Measurements from ENCODE around the gene BCAS1. TPM values are rescaled to one million over a fixed set of nuclear protein-coding genes. Genes with fewer than 3 reads are reported as not detected.

The BCAS1 gene
- total and polyA plus RNA-seq, 10 of the 15 experiments (the other 5 are each of a cell fraction or from before 2014, with no cell fraction given), result 0.21 to 1.4 (median 0.55) TPM

GRCh38 chr20:54061101-54061881 is 9.1 kb downstream of the BCAS1 start:
- RAD21 ChIA-PET (ENCODE audit: unreplicated experiment), result interaction anchor here (0.7 to 5.7 kb wide), 22 partner anchors 14 to 648 kb away, joined by 3 to 71 read pairs (median 4); partner anchors contain the start of gene PFDN4
- Histone ChIP-seq H2AFZ (ENCODE audit: control insufficient read depth, low read depth, low read length) (no peak overlapping the region), H3K9ac (ENCODE audit: control insufficient read depth, insufficient read depth, low read length) (no peak overlapping the region), H3K36me3 (ENCODE audit: control insufficient read depth in 2 of 2, insufficient read depth in 2 of 2, low read length in 1 of 2) (no peaks in the 10 kb centered on the region), H3K27ac (ENCODE audit: control insufficient read depth, insufficient read depth) (no peak overlapping the region), H3K27me3 (replicated peaks in 1 of 2; ENCODE audit: control insufficient read depth in 2 of 2, insufficient read depth in 2 of 2, low read length in 1 of 2) (no peaks in the 10 kb centered on the region; a peak in 1 of 4 replicates), H3K9me3 (replicated peaks; ENCODE audit: control insufficient read depth, insufficient read depth, low read length) (peaks cover 1% of the 10 kb centered on the region; the same call in 2 of the 3 replicates), H3K4me2 (ENCODE audit: control insufficient read depth, insufficient read depth) (no peak overlapping the region), H3K79me2 (ENCODE audit: control insufficient read depth, insufficient read depth, low read length) (no peaks in the 10 kb centered on the region), H3K4me1 (ENCODE audit: control insufficient read depth, insufficient read depth, low read length) (peaks cover 21% of the 10 kb centered on the region), H4K20me1 (ENCODE audit: control insufficient read depth, insufficient read depth) (no peaks in the 10 kb centered on the region), H3K4me3 (no peak overlapping the region)
- intact Hi-C loops (cut with micrococcal nuclease; ENCODE audit: unreplicated experiment), result loop anchor here (5.0 to 10.0 kb wide), 4 partner anchors 44 to 649 kb away; no protein-coding TSS in a partner anchor
- DNase-seq (ENCODE audit: low read depth, low spot score) (no peak), ATAC-seq (no peak), FAIRE-seq (no peak)
- SMC1A ChIA-PET (ENCODE audit: uncharacterized antibody, unreplicated experiment), result interaction anchor here (0.6 to 6.8 kb wide), 31 partner anchors 10 to 1749 kb away, joined by 3 to 110 read pairs (median 5); no protein-coding TSS in a partner anchor
- TF ChIP-seq ESRRA (IDR thresholded peaks at IDR 0.05; ENCODE audit: low read length) (no peak), JUNB (IDR thresholded peaks at IDR 0.05) (no peak), CEBPB (IDR thresholded peaks at IDR 0.05; ENCODE audit: borderline replicate concordance in 1 of 2, low read depth in 2 of 2, low read length in 2 of 2) (no peak), SIN3A (IDR thresholded peaks at IDR 0.05; ENCODE audit: low read depth, low read length) (no peak)
- no TSS peak for BruUV-seq (replicated peaks)
- 84% methylated on average over 8 of the region's 8 CpGs for WGBS (ENCODE audit: insufficient coverage, insufficient replicate concordance, low lambda C conversion rate, missing lambda C conversion rate)
- POLR2A ChIA-PET, result interaction anchor here (0.6 to 2.2 kb wide), 5 partner anchors 111 to 585 kb away, joined by 3 to 7 read pairs (median 3); no protein-coding TSS in a partner anchor
- in situ Hi-C loops (cut with MboI), result loop anchor here (5.0 to 10.0 kb wide), 3 partner anchors 119 to 646 kb away; no protein-coding TSS in a partner anchor
- CTCF ChIA-PET, result interaction anchor here (0.6 to 6.5 kb wide), 42 partner anchors 7 to 1875 kb away, joined by 3 to 116 read pairs (median 6); partner anchors contain the start of gene PFDN4
